OCI-LY7 (cell line): ENCODE results near the gene RGMB.

Experiments
- EZH2phosphoT487 ChIP-seq: fragments of 200-600 bp; sonication (generic); IDR thresholded peaks from 2 replicates; pipeline ENCODE4 v1.6.1; 2018; ENCODE audit warnings: low read depth, borderline replicate concordance, mild to moderate bottlenecking, mixed run types, antibody characterized with exemption, low read length, moderate library complexity, mixed read lengths
- TF ChIP-seq, protein P1 (sequence below): fragments of 200-600 bp; sonication (generic); conservative IDR thresholded peaks from 2 replicates; pipeline ENCODE4 v1.5.1; 2014; ENCODE audit warnings: mild to moderate bottlenecking, antibody characterized with exemption, low read length, moderate library complexity, mixed read lengths

DNA sequence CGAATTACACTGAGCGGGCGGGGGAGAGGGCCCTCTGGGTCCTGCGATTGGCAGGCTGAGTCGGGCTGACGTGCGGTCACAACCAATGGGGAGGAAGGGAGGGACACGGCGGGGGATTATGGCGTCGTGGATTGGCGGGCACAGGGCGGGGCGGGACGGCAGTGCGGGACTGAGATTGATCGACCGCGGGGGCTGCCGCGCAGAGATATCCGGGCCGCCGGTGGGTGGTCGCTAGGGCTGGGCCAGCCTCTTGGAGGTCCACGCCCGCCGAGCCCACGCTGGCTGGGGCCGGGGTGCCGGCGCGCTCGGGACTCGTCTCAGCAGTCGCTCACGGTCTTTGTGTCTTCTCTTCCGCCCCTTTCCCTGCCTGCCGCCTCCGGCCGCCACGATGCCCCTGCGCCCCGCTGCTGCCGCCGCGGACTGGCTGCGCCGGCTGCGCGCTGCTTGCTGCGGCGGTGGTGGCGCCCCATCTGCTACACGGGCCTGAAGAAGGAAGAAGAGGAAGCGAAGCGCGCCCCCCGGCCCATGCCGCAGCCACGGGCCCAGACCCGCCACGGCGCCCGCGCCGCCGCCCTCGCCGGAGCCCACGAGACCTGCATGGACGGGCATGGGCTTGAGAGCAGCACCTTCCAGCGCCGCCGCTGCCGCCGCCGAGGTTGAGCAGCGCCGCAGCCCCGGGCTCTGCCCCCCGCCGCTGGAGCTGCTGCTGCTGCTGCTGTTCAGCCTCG, at the start of gene RGMB:
- TF ChIP-seq, protein P1, sequence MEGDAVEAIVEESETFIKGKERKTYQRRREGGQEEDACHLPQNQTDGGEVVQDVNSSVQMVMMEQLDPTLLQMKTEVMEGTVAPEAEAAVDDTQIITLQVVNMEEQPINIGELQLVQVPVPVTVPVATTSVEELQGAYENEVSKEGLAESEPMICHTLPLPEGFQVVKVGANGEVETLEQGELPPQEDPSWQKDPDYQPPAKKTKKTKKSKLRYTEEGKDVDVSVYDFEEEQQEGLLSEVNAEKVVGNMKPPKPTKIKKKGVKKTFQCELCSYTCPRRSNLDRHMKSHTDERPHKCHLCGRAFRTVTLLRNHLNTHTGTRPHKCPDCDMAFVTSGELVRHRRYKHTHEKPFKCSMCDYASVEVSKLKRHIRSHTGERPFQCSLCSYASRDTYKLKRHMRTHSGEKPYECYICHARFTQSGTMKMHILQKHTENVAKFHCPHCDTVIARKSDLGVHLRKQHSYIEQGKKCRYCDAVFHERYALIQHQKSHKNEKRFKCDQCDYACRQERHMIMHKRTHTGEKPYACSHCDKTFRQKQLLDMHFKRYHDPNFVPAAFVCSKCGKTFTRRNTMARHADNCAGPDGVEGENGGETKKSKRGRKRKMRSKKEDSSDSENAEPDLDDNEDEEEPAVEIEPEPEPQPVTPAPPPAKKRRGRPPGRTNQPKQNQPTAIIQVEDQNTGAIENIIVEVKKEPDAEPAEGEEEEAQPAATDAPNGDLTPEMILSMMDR = peak; percentile 31; the same call in 1 of the 2 replicates
- no peak for TF ChIP-seq EZH2phosphoT487
